Measurements from ENCODE around the gene SMC5. TPM values are rescaled to one million over a fixed set of nuclear protein-coding genes. Genes with fewer than 3 reads are reported as not detected.

Gene SMC5
- total and polyA plus RNA-seq, 2 of the 8 experiments (the other 6 are each of a cell fraction or from before 2014, with no cell fraction given): 4.5 to 22.6 TPM

GRCh38 chr9:70315389-70315788, 56.6 kb downstream of the SMC5 start:
- WGBS, 2 experiments (ENCODE audit: extremely low coverage in 1 of 2, insufficient coverage in 1 of 2, insufficient read length in 1 of 2, insufficient replicate concordance in 2 of 2, low coverage in 1 of 2, low lambda C conversion rate in 2 of 2, missing lambda C conversion rate in 1 of 2): 83% methylated on average over 3 of the region's 3 CpGs; no CpG with 5 or more reads in 1 of the 2 experiments
- Histone ChIP-seq H3K18ac (ENCODE audit: extremely low read depth, low read length) (no peak overlapping the region), H3K4ac (replicated peaks; ENCODE audit: insufficient read length, low read depth, low read length) (no peak overlapping the region)

More at GRCh38 chr9:70315389-70315788, 56.6 kb downstream of the SMC5 start:
- no peaks in the 10 kb centered on the region for H4K20me1 ChIP-seq (replicated peaks in 1 of 2; ENCODE audit: control insufficient read depth in 1 of 2, insufficient read depth in 2 of 2, low read length in 2 of 2)
- ChIA-PET POLR2A (ENCODE audit: partially characterized antibody) (no interaction called here), CTCF (ENCODE audit: partially characterized antibody) (no interaction called here)
- H3K56ac ChIP-seq (replicated peaks; ENCODE audit: insufficient read length, low read depth, low read length): no peak overlapping the region
- FAIRE-seq: no peak
- no peaks in the 10 kb centered on the region for H3K23me2 ChIP-seq (ENCODE audit: low read depth, low read length)
- H3K9me3 ChIP-seq (ENCODE audit: insufficient read depth in 2 of 2, low read depth in 1 of 2, low read length in 1 of 2): no peaks in the 10 kb centered on the region
- no peak overlapping the region for H3K14ac ChIP-seq (ENCODE audit: insufficient read length)
- H3K79me1 ChIP-seq (ENCODE audit: low read depth, low read length): no peaks in the 10 kb centered on the region
- H3K27ac ChIP-seq (ENCODE audit: low read depth, low read length): no peak overlapping the region
- H3K4me1 ChIP-seq (replicated peaks in 1 of 4; ENCODE audit: control insufficient read depth in 3 of 4, insufficient read depth in 4 of 4, low read length in 3 of 4): no peaks in the 10 kb centered on the region
- no peak overlapping the region for H4K91ac ChIP-seq (replicated peaks; ENCODE audit: insufficient read length, low read length)
- no peak overlapping the region for H2BK15ac ChIP-seq (ENCODE audit: low read length)
- H3K79me2 ChIP-seq (ENCODE audit: control insufficient read depth in 1 of 2, insufficient read depth in 2 of 2, low read length in 2 of 2): no peaks in the 10 kb centered on the region
- H2BK5ac ChIP-seq (ENCODE audit: low read depth, low read length): no peak overlapping the region
- no peaks in the 10 kb centered on the region for H3K27me3 ChIP-seq (replicated peaks in 1 of 4; ENCODE audit: control insufficient read depth in 3 of 4, extremely low read depth in 1 of 4, insufficient read depth in 3 of 4, low read length in 3 of 4)
- no peak overlapping the region for H2BK12ac ChIP-seq (ENCODE audit: low read depth, low read length)
- no peak for DNase-seq (ENCODE audit: low read depth in 1 of 2, low spot score in 2 of 2)
- H2AK5ac ChIP-seq (ENCODE audit: low read depth, low read length): no peak overlapping the region
- no peak overlapping the region for H2AFZ ChIP-seq (ENCODE audit: low read length)
- peaks cover 0 to 25% (median 9%) of the 10 kb centered on the region in 4 experiments; a peak in 5 of 8 replicates for H3K36me3 ChIP-seq (ENCODE audit: control insufficient read depth in 2 of 4, insufficient read depth in 4 of 4, low read length in 3 of 4)
- no peak overlapping the region for H4K5ac ChIP-seq (ENCODE audit: insufficient read length, low read depth, low read length)
- no peak overlapping the region for H4K8ac ChIP-seq (ENCODE audit: extremely low read depth, insufficient read depth, low read length)
- H2BK20ac ChIP-seq (ENCODE audit: low read length): no peak overlapping the region
- H3K9ac ChIP-seq (replicated peaks in 1 of 4; ENCODE audit: extremely low read depth in 1 of 4, low read depth in 3 of 4, low read length in 3 of 4): no peak overlapping the region
- H3K4me2 ChIP-seq (ENCODE audit: insufficient read depth in 1 of 2, low read depth in 2 of 2, low read length in 2 of 2): no peak overlapping the region
- H3K23ac ChIP-seq (ENCODE audit: insufficient read length): no peak overlapping the region
- no peak for TF ChIP-seq CREB1 (IDR thresholded peaks at IDR 0.05)
- no peak for TF ChIP-seq TAF1 (IDR thresholded peaks at IDR 0.05; ENCODE audit: low read depth, low read length)
- no peak for TF ChIP-seq POLR2AphosphoS5 (IDR thresholded peaks at IDR 0.05; ENCODE audit: low read depth, low read length)
- TF ChIP-seq TCF12 (IDR thresholded peaks at IDR 0.05; ENCODE audit: low read depth, low read length): no peak
- TF ChIP-seq HDAC6 (IDR thresholded peaks at IDR 0.05; ENCODE audit: low read depth, low read length): no peak
- TF ChIP-seq SAP30 (IDR thresholded peaks at IDR 0.05; ENCODE audit: insufficient read depth, insufficient replicate concordance, low read length): no peak
- TF ChIP-seq KDM4A (IDR thresholded peaks at IDR 0.05; ENCODE audit: low read depth, low read length, severe bottlenecking): no peak
- no peak overlapping the region for H2BK120ac ChIP-seq (replicated peaks; ENCODE audit: low read depth, low read length)
- H3K4me3 ChIP-seq (ENCODE audit: extremely low read depth in 1 of 4, insufficient read depth in 2 of 4, low read depth in 3 of 4, low read length in 4 of 4): no peak overlapping the region
